Inflammatory macrophage treated with lipopolysaccharide for 4 hours (primary cell): ENCODE measurements around the gene AKR1C3.
"Not testable (repeated sequence)": the region's sequence is repeated elsewhere in the genome, so short reads cannot be mapped to it uniquely, and the experiment has no call there.

Experiments
- DNase-seq: peaks from one replicate; pipeline ENCODE4 v3.0.0-alpha.2; 2020

AKR1C3 gene

DNA sequence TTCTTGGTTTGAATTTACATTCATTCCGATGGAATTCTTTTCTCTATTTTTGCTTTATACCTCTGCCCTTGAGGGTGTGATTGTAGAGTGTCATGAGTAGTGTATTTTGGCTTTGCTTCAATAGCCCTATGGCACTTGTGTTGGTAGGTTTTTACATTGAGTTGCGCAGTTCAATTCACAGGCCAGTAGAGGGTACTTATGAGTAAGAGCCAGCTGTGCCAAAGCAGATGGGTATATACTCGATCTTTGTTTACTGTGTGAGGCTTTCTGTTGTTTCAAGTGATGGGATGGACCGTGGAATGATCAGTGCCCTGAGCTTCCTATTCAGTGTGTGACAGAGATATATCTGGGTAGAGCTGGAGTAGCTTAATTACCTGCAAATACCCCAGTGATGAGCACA, 4.3 kb upstream of the AKR1C3 start:
- peak; percentile 59 for DNase-seq

DNA sequence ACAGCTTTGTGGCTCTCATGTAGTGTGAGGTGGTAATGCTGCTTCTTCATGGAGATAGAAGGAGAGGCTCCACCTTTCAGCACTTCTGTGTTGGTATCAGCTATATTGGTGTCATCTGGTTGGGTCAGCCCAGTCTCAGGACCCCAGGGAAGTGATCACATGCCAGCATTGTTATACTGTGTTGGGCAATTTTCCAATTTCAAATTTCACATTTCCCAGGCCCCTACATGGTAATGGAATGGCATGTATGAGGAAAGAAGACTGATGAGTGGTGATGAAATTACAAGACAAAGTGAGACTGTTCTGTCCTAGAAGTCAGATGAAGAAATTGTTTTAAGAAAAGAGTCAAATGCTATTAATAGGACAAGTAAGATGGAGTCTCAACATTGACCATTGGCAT, 3.7 kb upstream of the AKR1C3 start:
- peak; percentile 18 for DNase-seq

DNA sequence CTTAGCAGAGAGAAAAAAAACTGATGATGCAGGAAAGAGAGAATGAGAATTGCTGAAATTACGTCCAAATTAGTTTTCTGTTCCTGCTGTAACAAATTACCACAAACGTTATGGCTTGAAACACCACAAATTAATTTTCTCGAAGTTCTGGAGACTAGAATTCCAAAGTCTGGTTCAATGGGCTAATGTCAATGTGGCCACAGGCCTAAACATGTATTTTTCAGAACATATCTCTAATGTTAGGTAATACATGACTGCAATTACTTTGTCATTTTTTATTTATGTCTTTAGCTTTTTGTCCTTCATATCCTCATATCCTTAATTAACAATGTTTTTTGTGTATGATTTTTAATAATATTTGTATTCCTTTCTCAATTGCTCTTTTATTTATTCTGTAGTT, 3.0 kb upstream of the AKR1C3 start:
- no peak for DNase-seq

DNA sequence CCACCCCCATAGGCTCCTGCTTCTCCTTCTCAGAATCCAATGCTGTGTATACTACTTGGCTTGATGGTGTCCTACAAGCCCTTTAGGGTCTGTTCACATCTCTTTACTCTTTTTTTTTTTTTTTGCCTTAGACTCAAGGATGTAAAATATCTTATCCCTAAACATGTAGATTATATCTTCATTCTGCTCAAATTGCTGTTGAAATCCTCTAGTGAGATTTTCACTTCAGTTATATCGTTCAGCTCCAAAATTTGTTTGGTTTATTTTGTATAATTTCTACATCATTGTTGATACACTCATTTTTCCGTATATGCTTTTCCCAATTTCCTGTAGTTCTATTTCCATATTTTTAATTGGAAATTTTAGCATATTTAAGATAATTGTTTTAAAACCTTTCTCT, 1.8 kb upstream of the AKR1C3 start:
- no peak for DNase-seq

DNA sequence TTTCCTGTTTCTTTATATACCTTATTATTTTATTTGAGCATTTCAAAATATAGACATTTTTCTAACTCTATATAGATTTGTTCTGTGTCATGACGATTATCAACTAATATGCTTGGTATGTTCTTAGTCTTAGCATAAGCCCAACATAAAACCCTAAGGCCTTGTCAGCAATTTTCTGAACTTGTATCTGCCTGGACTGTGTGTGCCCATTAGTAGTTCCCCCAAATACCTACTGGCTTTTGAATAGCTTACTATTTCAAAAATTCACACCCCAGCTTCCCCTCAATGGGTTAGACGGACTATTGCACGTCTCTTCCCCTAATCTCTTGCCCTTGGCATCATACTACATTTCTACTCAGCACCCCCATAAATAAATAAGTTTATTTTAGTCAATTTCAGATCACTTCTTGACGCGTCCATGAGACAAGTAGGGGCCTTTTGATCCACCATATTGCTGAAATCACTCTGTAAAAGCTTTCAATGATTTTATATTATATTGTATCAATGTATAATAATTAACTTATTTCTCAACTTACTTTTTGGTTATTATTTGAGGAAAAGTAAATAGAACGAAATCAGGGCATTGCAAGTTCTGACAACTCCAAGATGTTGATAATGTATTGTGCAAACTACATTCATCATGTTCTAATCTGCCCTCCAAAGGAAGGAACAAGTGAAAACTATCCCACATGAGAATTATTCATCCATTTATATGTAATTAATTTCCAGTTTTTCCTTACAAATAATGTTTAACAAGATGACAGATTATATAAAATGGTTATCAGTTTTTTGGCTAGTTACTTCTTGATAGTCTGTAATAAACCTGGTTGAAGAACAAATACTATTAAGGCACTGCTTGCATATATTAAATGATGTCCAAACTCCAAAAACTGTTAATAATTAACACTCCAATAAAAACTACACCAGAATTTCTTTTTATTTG, 1.1 kb upstream of the AKR1C3 start:
- no peak for DNase-seq

DNA sequence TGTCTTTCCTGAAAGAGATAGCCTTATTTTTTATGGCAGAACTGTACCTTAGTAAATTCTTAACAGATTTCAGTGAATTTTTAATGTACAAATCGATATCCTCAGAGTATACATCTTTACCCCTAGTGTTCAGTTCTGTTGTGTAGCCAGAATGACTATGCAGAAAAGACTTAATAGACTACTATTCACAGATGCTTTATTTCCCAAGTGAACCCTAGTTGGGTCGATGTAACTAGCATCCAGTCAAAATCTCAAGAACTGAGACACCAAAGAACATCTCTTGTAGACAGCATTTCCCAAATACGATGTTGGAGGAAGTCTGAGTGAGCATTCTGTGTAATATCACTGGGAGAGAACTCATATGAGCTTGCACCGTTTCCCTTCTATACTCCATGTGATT, 1.5 kb downstream of the AKR1C3 start:
- DNase-seq = no peak

DNA sequence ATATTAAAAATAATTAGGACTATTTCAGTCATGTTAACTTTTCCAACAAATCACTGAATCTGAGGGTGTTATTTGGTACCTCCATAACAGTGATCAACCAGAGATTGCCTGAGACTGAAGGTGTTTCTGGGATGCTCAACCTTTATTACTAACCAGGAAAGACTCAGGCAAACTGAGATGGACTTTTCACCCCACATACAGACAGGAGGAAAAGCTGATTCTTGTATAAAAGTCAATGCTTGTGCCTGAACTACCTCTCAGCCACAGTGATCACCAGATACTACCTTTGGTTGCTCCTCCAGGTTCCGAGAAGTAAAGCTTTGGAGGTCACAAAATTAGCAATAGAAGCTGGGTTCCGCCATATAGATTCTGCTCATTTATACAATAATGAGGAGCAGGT, 1.9 kb downstream of the AKR1C3 start:
- no peak for DNase-seq

DNA sequence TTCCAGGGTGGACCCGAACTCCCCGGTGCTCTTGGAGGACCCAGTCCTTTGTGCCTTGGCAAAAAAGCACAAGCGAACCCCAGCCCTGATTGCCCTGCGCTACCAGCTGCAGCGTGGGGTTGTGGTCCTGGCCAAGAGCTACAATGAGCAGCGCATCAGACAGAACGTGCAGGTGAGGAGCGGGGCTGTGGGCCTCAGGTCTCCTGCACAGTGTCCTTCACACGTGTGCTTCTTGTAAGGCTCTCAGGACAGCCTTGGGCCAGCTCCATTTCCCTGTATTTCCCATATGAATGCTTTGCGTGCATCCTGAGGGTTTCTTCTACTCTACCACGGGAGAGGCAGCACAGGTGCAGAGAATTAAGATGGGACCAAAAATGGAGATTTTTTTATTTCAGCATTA, 8.3 kb downstream of the AKR1C3 start:
- DNase-seq = not testable (repeated sequence)

DNA sequence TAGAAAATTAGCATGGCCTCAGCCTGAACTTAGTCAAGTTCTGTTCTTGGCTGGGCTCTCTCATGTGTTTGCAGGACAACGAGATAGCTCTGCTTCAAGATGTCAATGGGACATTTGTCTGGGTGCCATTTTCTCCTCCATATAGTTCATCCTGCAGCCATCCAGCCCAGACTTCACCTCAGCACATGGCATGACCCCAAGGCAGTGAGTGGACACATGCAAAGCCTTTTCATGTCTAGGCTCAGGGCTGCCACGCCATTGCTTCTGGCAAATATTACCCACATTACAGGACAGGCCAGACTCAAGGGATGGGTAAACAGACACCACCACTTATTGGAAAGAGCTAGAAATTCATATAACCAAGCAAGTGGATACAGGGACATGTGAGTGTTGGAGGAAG, 9.3 kb downstream of the AKR1C3 start:
- no peak for DNase-seq

DNA sequence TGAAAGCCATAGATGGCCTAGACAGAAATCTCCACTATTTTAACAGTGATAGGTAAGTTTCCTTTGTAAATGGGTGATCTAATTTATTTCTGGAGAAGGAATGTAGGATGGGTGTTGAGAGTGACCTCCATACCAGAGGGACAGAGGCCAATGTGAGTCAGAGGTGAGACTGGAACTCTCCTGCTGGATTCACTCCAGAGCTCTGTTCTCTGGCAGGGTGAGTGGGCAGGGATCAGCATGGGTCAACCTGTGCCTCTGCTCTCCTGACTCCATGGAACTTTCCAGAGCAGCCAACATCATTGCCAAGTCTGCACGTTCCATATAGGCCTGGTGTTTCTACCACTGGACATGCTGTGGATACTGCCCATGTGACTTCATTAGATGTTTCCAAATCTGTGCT, 11.4 kb downstream of the AKR1C3 start:
- no peak for DNase-seq

DNA sequence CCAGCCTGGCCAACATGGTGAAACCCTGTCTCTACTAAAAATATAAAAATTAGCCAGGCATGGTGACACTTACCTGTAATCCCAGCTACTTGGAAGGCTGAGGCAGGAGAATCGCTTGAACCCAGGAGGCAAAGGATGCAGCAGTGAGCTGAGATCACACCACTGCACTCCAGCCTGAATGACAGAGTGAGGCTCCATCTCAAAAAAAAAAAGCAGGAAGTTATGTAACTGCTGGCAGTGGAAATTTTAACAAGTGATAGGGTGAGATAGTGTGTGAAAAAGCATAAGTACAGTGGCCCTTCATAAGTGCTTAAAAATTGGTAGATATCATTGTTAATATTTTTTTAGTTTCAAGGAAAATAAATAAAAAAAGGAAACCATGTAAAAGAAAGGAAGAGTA, 12.3 kb downstream of the AKR1C3 start:
- no peak for DNase-seq

DNA sequence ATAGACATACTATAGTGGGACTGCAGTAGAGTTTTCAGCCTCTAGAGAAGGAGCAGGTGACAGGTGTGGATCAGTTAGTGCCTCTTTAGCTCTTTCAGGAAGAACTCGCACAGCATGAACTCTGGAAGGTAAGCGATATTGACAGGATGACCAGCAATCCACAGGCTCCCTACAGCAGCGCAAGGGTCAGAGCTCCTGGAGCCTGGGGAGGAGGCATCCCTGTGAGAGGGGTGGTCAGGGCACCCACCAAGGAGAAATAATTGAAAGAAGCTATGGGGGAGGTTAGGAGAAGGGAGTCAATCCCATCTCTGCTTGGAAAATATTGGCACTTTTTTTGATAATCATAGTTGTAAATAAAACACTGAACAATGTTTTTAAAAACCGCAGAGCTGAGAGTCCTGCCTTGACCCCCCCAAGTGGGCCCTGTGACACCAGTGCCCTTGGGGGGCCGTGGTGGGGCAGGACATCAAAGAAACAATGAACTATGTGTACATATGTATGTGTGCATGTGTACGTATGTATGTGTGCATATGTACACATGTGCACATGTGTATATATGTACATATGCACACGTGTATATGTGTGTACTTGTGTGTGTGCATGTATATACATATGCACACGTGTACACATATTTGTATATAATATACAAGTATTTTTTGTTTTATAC, 13.8 kb downstream of the AKR1C3 start:
- DNase-seq = no peak

DNA sequence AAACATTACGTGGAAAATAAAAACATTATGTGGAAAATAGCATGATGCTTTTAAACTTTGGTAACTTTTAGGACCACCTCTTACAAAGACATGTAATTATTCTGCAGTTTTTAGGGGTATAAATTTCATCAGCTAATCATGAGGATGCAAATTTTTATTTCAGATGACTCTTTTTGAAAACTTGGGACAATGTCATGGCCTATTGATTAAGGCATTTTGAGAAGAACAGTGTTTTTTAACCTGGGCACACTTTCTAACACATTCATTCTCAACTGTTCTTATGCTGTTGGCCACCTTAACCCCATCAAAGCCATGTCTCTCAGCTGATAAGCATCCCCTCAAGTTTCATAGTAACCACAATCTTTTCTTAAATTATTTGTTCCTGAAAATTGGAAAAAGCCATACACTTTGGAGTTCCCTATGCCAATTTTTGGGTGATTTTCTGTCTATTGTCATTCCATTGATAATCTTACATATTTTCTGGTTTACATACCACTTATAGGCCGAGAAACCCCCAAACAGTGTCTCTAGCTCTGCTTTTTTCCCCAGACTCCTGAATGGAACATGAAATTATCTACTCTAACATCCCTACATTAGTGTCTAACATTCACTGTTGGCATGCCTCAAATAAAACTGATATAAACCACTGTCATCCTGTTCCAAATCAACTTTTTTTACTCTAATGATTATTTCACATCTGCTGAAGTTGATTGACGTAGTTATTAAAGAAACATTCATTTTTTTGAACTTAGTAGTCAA, 14.6 kb downstream of the AKR1C3 start:
- DNase-seq = no peak

DNA sequence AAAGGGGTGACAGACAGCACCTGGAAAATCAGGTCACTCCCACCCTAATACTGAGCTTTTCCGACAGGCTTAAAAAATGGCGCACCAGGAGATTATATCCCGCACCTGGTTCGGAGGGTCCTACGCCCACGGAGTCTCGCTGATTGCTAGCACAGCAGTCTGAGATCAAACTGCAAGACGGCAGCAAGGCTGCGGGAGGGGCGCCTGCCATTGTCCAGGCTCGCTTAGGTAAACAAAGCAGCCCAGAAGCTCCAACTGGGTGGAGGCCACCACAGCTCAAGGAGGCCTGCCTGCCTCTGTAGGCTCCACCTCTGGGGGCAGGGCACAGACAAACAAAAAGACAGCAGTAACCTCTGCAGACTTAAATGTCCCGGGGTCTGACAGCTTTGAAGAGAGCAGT, 15.6 kb downstream of the AKR1C3 start:
- not testable (repeated sequence) for DNase-seq

DNA sequence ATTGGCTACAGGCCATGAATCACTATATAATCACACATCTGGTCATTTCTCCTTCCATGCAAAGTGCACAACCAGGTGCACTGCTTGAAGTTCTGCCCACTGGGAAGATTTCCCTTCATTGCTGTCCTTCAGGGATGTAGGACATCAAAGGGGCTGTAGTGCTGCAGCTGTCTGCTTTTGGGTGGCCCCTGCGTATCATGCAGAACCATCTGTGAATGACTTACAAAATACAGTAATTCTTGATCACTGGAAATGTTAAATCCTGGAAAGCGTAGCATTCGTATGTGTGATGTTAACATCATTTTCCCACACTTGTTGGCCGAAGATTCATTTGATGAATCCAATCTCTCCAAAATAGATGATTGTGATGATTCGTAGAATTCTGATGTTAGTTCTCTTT, 22.4 kb downstream of the AKR1C3 start:
- no peak for DNase-seq

DNA sequence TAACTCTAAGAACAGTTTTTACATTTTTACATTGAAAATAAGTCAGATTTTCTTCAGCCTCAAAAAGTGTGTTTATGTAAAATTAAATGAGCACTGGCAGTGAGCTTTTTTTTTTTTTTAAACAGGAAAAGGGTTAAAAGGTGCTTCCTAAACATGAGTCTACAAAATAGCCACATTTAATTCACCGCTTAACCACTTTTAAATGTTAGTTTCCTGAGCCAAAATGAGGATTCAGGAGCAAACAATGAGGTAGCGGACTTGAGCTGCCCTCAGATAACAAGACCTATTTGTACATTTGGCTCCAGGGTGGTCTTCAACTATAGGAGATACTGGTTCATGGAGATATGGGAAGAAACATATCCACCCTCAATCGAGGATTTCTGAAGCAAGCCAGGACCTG, 22.8 kb downstream of the AKR1C3 start:
- no peak for DNase-seq

DNA sequence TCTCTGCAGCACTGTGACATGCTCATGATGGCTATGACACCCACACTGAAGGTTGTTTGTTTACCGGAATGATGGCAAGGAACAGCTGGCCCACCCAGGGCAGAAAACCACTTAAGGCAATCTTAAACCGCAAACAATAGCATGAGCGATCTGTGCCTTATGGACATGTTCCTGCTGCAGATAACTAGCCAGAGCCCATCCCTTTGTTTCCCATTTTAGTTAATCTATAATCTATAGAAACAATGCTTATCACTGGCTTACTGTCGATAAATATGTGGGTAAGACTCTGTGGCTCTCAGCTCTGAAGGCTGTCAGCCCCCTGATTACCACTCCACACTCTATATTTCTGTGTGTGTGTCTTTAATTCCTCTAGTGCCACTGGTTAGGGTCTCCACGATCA, 25.8 kb downstream of the AKR1C3 start:
- not testable (repeated sequence) for DNase-seq

DNA sequence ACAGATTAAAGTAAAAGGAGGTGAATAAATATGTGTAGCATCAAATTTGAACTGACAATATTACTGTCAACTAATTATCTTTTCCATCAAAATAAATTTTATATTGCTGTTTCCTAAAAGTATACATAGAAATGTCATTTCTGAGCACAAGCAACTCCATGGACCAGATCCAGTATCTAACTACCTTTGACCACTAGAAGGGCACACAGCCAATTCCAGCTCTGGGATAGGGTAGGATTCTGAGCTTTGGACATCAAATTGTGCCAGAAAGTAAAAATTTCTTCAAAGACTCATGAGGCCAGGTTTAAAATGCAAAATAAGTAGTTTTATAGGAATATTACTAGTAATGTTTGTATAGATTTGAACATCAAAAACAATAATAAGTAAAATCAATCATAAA, 29.7 kb downstream of the AKR1C3 start:
- DNase-seq = no peak

DNA sequence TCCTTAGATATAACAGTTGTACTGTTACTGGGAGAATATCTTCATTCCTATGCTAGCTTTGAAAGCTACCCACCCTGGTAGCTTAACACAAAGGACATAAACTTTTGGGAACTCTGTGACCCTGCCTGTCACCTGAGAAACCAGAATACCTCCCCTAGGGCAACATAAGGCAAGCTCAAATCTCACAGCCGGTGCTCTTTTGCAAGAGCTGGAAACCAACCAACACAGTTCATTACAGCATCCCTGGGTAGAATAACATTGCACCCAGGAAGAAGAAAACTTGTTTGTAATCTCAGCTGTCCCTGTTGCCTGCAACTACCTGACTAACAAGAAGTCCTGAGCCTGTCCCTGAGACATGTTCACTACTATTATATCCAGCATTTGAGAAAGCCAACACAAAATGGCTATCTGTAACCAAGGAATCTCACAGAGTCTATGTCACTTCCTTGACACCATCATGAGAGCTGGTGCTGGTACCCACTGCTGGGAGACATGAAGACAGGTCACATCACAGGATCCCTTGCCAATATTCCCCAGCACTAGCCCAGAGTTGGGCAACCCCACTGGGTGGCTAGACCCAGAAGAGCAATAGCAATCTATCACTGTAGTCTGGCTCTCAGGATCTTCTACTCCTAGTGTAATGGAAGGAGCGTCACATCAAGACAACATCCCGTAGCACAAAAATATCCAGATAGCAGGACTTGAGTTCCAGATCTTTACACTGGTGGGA, 31.3 kb downstream of the AKR1C3 start:
- no peak for DNase-seq

DNA sequence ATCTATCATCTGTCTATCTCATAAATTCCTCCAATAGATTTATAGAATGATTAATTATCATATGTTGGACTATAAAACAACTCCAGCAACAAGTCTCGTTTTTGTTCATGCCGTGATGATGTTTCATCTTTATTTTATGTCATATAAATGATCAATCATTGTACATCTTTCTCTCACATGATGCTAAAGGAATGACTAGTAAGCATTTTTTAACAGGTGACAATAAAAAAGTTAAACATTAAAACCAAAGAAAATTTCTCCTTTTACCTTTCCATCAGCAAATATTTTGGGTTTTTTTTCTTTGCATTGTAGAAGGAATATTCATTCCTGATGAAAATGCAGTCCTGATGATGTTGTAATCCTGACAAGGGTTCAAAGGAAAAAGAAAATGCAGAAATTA, 41.4 kb downstream of the AKR1C3 start:
- no peak for DNase-seq

DNA sequence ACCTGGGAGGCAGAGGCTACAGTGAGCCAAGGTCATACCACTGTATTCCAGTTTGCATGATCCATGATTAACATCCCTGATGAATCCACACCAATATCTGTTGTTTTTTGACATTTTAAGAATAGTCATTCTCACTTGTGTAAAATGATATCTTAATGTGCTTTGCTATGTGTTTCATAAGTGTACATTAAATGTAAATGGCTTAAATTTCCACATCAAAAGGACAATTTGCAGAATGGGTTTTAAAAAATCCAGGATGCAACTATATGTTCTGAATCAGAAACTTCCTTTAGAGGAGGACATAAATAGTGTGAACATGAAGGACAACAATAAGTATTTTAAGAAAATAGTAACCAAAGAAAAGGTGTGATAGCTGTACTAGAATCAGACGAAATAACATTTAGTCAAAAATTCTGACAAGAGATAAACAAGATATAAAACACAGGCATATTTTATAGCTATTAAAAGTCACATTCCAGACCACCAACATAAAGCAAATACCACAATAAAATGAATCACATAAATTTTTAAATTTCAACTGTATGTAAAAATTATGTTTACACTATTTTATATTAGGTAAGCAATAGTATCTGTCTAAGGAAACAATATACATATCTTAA, 42.4 kb downstream of the AKR1C3 start:
- no peak for DNase-seq

DNA sequence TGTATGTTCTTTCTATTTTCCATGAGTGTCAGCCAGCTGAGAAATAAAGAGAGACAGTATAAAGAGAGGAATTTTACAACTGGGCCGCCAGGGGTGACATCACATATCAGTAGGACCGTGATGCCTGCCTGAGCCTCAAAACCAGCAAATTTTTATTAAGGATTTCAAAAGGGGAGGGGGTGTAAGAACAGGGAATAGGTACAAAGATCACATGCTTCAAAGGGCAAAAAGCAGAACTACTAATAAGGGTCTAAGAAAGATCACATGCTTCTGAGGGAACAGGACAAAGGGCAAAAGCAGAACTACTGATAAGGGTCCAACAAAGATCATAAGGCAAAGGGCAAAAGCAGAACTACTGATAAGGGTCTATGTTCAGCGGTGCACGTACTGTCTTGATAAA, 43.5 kb downstream of the AKR1C3 start:
- not testable (repeated sequence) for DNase-seq

DNA sequence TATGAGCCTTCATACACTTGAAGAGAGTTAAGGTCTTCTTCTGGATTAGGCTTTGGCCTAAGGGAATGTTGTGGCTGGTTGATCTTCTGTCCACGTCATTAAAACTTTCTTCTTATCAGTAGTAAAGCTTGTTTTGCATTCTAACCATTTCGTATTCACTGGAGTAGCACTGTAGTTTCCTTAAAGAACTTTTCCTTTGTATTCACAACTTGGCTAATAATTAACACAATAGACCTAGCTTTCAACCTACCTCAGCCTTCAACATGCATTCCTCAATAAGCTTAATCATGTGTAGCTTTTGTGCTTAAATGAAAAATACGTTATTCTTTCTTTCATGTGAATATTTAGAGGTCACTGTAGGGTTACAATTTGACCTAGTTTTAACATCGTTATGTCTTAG, 48.0 kb downstream of the AKR1C3 start:
- no peak for DNase-seq
